ENCODE measurements around the gene GEMIN4. TPM values are rescaled to one million over a fixed set of nuclear protein-coding genes. Genes with fewer than 3 reads are reported as not detected.

GEMIN4 gene
- total and polyA plus RNA-seq, 2 of the 8 experiments (the other 6 are each of a cell fraction or from before 2014, with no cell fraction given), result 32.1 to 51.9 TPM

DNA sequence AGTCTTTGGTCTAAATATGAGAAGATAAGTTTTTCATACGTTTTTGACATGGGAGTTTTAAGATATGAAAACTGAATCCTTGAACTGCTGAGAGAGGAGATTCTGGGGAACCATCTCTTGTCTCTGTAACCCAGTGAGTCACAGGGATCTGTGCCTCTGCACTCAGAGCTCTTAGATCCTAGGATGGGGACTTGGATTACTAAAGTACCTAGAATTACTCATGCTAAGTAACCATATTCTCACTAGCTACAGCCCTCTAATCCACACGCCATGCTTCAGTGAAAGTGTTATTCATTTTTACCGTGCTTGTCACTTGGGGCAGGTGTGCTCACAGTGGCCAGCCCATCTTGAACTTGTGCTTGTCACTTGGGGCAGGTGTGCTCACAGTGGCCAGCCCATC lies 32.1 kb upstream of the GEMIN4 start (continued):
- TF ChIP-seq, protein P1, sequence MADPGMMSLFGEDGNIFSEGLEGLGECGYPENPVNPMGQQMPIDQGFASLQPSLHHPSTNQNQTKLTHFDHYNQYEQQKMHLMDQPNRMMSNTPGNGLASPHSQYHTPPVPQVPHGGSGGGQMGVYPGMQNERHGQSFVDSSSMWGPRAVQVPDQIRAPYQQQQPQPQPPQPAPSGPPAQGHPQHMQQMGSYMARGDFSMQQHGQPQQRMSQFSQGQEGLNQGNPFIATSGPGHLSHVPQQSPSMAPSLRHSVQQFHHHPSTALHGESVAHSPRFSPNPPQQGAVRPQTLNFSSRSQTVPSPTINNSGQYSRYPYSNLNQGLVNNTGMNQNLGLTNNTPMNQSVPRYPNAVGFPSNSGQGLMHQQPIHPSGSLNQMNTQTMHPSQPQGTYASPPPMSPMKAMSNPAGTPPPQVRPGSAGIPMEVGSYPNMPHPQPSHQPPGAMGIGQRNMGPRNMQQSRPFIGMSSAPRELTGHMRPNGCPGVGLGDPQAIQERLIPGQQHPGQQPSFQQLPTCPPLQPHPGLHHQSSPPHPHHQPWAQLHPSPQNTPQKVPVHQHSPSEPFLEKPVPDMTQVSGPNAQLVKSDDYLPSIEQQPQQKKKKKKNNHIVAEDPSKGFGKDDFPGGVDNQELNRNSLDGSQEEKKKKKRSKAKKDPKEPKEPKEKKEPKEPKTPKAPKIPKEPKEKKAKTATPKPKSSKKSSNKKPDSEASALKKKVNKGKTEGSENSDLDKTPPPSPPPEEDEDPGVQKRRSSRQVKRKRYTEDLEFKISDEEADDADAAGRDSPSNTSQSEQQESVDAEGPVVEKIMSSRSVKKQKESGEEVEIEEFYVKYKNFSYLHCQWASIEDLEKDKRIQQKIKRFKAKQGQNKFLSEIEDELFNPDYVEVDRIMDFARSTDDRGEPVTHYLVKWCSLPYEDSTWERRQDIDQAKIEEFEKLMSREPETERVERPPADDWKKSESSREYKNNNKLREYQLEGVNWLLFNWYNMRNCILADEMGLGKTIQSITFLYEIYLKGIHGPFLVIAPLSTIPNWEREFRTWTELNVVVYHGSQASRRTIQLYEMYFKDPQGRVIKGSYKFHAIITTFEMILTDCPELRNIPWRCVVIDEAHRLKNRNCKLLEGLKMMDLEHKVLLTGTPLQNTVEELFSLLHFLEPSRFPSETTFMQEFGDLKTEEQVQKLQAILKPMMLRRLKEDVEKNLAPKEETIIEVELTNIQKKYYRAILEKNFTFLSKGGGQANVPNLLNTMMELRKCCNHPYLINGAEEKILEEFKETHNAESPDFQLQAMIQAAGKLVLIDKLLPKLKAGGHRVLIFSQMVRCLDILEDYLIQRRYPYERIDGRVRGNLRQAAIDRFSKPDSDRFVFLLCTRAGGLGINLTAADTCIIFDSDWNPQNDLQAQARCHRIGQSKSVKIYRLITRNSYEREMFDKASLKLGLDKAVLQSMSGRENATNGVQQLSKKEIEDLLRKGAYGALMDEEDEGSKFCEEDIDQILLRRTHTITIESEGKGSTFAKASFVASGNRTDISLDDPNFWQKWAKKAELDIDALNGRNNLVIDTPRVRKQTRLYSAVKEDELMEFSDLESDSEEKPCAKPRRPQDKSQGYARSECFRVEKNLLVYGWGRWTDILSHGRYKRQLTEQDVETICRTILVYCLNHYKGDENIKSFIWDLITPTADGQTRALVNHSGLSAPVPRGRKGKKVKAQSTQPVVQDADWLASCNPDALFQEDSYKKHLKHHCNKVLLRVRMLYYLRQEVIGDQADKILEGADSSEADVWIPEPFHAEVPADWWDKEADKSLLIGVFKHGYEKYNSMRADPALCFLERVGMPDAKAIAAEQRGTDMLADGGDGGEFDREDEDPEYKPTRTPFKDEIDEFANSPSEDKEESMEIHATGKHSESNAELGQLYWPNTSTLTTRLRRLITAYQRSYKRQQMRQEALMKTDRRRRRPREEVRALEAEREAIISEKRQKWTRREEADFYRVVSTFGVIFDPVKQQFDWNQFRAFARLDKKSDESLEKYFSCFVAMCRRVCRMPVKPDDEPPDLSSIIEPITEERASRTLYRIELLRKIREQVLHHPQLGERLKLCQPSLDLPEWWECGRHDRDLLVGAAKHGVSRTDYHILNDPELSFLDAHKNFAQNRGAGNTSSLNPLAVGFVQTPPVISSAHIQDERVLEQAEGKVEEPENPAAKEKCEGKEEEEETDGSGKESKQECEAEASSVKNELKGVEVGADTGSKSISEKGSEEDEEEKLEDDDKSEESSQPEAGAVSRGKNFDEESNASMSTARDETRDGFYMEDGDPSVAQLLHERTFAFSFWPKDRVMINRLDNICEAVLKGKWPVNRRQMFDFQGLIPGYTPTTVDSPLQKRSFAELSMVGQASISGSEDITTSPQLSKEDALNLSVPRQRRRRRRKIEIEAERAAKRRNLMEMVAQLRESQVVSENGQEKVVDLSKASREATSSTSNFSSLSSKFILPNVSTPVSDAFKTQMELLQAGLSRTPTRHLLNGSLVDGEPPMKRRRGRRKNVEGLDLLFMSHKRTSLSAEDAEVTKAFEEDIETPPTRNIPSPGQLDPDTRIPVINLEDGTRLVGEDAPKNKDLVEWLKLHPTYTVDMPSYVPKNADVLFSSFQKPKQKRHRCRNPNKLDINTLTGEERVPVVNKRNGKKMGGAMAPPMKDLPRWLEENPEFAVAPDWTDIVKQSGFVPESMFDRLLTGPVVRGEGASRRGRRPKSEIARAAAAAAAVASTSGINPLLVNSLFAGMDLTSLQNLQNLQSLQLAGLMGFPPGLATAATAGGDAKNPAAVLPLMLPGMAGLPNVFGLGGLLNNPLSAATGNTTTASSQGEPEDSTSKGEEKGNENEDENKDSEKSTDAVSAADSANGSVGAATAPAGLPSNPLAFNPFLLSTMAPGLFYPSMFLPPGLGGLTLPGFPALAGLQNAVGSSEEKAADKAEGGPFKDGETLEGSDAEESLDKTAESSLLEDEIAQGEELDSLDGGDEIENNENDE (IDR thresholded peaks at IDR 0.05; ENCODE audit: insufficient replicate concordance, low read length), result no peak
